Stimulated activated CD4-positive, alpha-beta T cell treated with anti-CD3 and anti-CD28 coated beads, Interleukin-12 subunit alpha, Interleukin-12 subunit beta, amount 100 ng/mL, for 4 hours (primary cell): Measurements from ENCODE around the gene ANKRD34B.
A peak's percentile ranks its signal among the peaks of the same experiment; 100 is the strongest.
"Not testable (repeated sequence)": the region's sequence is repeated elsewhere in the genome, so short reads cannot be mapped to it uniquely, and the experiment has no call there.

ENCODE experiments used
- DNase-seq: peaks from one replicate; pipeline ENCODE4 v3.0.0-alpha.2; 2020

ANKRD34B gene

DNA sequence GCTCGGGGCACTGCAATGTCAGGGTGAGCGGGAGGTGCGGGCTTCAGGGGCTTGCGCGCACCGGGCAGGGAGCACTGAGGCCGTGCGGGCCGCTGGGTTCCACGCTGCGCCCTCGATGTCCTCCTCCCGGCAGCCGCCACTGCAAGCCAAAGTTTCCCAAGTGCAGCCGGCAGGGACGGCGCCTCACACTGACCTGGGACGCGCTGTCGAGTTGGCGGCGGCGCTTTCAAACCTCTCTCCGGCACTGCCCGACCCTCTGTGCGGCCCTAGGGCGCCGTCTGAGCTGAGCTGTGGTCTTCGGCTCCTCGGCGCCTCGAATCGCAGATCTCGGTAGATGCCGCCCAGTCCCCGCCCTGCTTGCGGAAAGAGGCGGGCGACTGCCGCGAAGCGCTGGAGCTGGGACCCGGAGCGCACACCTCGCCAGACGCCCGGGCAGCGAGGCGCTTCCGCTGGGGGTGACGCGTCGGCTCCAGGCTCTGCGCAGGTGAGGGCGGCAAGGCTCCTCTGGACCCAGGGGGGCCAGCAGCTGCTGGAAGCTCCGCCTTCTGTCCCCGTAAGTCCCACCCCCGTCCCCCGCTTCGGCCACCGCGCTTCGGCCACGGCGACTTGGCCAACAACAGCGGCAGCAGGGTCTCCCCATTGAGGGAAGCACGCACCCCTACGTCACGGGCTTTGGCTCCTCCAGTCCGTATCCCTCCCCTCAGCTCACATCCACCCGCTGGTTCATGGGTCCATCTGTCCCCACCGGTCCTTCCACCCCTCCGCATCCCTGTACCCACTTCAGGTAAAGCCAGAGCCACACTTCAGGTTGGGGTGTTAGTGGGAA is at the start of gene ANKRD34B:
TSS of gene ANKRD34B (minus strand) at position 320 of the 826 bp plus-strand sequence. CDS start 10,261 bp downstream, outside the sequence.
- DNase-seq = peak; percentile 5

DNA sequence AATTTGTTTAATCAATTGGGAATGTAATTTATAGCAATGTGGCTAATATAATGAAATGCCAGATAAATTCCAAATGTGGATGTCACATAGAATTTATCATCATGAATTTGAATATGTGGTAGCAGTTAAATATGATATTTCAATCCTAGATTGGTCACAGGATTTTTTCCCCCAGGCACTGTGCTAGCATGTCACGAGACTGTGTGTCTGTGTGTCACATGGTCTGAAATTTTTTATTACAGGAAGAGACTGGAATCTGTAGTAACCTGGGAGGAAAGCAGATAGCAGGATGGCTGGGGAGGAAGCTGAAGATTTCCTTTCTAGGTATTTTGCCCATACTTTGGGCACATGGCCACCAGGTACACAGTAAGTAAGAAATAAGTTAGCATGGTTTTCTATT is 49.0 kb upstream of the ANKRD34B start:
- no peak for DNase-seq

DNA sequence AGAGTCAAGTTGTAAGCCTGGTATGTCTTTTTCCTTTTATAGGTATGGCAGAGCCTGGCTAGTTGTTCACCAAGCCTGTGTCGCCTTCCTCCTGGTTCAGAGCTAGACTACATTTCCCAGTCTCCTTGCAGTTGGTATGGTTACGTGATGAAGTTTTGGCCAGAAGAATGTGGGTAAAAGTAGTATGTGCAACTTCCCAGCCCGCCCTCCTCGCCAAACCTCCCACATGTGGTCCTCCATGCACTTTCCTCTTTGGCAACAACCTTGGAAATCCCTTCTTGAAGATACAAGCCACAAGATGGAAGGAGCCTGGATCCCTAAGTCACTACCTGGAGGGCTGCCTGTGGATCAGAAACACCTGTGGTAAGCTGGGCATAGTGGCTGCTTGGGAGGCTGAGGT is 48.4 kb upstream of the ANKRD34B start:
- no peak for DNase-seq

DNA sequence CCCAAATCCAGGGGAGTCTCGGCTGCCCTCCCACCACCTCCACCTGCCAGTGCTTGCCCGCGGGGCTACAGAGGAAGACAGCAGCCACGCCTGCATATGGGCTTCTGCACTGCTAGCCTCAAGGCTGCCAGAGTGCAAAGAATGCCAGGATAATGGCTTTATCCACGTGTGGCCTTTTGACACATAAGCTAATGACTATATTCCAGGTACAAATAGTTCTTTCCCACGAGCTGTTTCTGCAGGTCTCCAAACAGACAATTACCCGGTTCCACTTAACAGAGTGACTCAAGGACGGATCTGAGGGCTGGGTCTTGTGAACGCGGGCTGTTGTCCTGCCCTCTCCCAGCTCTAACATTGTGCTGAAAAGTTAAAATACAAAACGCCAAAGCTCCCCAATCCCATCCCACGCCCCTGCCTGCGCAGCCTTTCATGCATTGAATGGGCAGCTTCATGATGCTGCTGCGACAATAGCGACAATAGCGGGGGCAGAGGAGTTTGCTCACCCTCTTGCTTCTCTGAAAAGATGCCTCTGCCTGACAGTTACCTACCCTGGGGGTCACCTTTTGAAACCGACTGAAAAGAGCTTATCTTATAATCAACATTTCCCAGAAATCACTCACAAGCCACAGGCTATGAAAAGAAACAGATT is 45.3 kb upstream of the ANKRD34B start:
- no peak for DNase-seq

DNA sequence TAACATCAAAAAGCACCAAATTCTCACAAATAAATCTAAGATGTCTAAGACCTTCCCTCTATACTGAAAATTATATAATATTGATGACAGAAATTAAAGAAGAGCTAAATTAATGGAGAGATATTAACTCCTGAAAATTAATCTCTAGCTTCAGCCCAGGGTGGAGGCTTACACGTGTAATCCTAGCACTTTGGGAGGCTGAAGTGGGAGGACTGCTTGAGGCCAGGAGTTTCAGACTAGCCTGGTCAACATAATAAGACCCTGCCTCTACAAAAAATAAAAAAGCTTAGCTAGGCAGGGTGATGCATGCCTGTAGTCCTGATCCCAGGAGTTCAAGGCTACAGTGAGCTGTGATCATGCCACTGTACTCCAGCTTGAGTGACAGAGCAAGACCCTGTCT is 39.6 kb upstream of the ANKRD34B start:
- DNase-seq = no peak

DNA sequence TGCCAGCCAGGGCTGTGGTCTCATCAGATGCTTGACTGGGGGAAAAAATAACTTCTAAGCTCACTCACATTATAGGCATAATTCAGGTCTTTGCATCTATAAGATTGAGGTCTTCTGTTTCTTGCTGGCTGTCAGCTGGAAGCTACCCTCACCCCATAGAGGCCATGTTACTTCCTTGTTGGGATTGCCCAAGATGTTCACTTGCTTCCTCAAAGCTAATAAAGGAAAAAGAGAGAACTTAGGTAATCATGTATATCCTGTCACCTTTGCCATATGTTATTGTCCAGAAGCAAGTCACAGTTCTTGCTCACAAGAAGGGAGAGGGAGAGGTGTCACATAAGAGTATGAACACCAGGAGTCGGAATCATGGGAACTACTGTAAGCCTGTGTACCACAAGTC is 38.7 kb upstream of the ANKRD34B start:
- DNase-seq = no peak

DNA sequence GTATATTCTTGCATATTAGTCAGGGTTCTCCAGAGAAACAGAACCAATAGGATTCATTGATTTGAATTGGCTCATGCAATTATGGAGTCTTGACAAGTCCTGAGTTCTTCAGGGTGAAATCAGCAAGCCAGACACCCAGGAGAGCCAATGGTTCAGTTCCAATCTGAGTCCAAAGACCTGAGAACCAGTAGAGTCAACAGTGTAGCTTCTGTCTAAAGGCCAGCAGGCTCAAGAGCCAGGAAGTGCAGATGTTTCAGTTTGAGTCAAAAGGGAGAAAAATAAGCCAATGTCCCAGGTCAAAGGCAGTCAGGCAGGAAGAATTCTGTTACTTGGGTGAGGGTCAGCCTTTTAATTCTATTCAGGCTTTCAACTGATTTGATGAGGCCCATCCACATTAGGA is 37.8 kb upstream of the ANKRD34B start:
- no peak for DNase-seq

DNA sequence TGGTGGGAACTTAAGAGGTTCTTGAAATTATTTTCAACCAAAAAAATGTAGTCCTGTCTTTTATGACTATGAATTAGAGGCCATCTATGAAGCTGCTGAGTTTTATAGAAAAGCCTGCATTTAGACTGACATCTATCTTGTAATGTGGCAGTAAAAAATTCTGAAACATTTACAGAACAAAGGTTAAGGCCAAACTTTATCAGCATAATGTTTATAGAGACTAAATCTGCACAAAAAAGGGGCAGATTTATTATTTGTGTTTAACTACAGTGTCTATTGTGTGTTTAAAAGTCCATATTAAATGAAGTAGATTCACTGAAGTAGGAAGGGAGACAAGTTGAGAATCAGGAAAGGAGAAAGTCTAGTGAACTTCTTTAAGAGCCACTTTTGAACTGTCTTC is 37.3 kb upstream of the ANKRD34B start:
- no peak for DNase-seq

DNA sequence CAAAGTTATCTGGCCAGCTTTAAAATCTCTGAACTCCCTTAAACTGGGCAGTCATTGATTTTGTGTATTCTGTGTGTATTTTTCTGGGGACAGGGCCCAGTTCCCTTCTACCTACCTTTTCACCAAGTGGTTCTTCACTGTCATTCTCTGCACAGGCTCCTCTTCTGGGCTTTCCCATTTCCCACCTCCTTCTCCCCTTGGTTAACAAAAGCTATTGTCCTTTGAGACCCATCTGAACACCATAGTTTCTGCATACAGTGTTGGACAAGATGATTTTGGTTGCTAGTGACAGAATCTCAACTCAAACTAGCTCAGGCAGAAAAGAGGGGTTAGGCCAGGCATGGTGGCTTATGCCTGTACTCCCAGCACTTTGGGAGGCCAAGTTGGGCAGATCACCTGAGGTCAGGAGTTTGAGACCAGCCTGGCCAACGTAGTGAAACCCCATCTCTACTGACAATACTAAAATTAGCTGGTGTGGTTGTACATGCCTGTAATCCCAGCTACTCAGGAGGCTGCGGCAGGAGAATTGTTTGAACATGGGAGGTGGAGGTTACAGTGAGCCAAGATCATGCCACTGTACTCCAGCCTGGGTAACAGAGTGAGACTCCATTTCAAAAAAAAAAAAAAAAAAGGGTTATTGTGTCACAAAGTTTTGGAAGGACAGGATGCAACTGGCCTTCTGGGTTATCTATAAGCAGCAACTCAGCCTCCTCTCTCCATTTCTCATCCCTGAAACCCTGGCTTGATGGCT is 31.0 kb upstream of the ANKRD34B start:
- DNase-seq = no peak

DNA sequence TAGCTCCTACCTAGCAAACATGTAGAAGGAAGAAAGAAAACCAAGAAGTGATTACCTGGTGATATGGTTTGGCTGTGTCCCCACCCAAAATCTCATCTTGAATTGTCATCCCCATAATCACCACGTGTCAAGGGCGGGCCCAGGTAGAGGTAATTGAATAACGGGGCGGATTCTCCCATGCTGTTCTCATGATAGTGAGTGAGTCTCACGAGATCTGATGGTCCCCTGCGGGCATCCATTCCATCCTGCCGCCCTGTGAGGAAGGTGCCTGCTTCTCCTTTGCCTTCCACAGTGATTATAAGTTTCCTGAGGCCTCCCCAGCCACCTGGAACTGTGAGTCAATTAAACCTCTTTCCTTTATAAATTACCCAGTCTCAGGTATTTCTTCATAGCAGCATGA is 27.4 kb upstream of the ANKRD34B start:
- no peak for DNase-seq

DNA sequence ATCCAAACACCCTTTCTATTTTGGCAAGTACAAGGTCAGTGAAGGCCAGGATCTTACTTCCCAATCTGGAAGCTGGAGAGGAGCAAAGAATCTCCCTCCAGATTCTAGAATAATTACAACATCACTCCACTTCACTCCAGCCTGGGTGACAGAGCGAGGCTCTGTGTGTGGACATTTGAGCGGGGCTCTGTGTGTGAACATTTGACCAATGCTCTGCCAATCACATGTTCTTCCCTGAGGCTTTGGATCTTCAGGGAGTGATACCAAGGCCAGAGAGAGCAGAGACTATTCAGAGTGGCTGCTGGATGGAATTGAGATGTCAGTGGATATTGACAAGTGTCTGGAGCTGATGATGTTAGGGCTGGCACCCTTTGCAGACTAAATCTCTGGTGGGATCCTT is 24.7 kb upstream of the ANKRD34B start:
- no peak for DNase-seq

DNA sequence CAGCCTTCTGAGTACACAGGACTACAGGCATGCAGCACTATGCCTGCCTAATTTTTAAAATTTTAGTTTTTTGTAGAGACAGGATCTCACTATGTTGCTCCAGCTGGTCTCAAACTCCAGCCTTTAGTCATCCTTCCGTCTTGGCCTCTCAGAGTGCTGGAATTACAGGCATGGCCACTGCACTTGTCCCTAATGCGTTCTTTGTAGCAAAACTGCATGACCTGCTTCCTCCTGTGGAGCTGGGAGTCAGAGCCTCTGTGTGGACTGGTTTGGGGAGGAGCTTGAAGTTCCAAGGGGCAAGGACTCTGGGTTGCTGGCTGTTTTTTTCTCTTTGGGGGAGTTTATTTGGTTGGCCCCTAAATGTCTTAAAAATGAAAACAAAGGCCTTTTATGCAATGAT is 22.7 kb upstream of the ANKRD34B start:
- no peak for DNase-seq

DNA sequence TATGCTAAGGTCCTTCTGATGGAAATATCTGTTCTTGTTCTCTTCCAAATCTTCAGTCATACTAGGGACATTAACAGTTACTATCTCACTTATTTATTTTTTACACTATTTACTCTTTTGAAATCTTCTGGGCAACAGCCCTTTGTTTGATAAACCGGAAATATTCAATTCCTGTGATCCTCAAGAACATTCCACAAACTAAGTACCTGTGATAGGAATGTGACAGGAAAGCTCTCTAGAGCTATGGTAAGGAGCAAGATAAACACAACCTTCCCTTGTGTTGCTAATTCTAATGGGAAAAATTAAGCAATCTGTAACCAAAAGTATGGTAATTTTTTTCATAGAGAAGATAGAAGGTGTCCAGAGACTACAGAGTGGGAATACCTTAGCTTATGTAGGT is 22.0 kb upstream of the ANKRD34B start:
- DNase-seq = no peak

DNA sequence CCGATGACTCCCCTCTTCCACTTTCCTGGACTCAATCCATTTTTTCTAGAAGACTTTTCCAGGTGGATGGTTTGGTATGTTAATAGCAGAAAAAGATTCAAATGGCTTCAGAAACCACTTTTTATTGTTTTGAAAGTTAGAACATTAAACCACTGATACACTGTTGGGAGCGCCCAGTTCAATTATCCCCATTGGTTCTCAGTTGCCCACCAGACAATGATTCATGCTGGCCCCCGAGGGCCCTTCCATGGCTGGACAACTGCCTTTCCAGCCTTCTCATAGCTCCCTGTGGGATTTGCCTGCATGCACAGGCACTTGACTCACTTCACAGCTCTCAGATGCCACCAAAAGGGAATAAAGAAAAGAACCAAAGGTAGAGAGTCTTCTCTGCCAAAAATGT is 21.3 kb upstream of the ANKRD34B start:
- no peak for DNase-seq

DNA sequence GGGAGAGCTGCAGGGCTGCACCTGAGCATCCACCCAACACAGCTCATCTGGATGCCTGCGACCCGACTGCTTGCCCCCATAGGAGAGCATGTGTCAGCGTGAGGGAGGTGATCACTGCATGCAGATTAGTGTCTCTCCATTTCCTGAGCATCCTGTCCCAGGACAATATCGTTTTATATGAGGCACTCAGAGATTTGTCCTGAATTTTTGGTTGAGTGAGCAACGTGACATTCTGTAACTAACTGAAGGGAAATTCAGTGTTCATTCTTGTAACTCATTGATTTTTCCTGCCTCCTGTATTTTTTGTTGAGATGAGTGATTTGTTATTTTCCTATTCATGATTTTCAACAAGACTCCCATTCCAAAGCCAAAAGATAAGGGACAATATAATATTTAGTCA is 20.7 kb upstream of the ANKRD34B start:
- no peak for DNase-seq

DNA sequence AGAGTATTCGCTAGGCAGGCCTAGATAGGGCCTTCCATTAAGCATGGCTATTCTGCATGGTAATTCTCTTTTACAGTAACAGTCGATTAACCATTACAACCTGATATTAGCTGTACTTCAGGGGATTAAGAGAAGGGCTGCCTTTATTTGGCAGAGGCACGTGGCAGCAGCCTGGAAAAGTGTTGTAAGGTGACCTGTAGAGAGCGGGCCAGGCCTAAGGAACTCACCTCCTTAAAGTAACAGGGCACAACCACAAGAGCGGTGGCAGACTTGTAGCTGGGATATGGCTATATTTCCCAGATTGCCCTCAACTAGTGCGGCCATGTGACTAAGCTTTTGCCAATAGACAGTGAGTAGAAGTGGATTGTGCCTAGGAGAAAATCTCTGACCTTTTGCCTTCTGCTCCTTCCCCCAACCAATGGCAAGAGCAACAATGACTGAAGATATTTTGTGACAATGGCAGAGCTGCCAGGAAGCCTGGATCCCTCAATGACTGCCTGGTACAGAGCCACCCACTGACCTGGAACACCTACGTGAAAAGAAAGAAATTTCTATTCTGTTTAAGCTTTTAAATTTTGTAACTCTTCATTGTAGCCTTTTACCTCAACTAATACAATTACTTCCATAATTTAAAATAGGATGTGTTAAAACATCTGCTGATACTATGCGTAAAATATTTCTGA is 18.9 kb upstream of the ANKRD34B start:
- no peak for DNase-seq

DNA sequence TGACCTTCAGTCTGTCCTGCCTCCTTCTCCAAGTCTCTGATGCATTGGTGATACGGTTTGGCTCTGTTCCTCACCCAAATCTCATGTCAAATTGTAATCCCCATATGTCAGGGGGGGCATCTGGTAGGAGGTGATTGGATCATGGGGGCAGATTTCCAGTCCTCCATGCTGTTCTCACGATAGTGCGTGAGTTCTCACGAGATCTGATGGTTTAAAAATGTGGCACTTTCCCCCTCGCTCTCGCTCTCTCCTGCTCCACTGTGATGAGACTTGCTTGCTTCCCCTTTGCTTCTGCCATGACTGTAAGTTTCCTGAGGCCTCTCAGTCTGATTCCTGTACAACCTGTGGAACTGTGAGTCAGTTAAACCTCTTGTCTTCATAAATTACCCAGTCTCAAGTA is 14.7 kb upstream of the ANKRD34B start:
- DNase-seq = no peak

DNA sequence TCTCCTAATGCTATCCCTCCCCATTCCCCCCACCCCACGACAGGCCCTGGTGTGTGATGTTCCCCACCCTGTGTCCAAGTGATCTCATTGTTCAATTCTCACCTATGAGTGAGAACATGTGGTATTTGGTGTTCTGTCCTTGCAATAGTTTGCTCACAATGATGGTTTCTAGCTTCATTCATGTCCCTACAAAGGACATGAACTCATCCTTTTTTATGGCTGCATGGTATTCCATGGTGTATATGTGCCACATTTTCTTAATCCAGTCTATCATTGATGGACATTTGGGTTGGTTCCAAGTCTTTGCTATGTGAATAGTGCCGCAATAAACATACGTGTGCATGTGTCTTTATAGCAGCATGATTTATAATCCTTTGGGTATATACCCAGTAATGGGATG is 10.2 kb upstream of the ANKRD34B start:
- DNase-seq = not testable (repeated sequence)

DNA sequence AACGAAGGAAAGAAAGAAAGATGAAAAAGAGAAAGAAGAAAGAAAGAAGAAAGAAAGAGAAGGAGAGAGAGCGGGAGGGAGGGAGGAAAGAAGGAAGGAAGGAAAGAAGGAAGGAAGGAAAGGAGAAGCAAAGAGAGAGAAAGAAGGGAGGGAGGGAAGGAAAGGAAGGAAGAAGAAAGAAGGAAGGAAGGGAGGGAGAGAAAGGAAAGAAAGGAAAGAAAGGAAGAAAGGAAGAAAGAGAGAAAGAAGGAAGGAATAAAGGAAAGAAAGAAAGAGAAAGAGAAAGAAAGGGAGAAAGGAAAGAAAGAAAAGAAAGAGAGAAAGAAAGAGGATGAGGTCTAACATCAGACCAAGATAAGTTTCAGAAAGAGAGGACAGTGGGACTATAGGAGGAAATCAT is 9.0 kb upstream of the ANKRD34B start:
- DNase-seq = no peak

DNA sequence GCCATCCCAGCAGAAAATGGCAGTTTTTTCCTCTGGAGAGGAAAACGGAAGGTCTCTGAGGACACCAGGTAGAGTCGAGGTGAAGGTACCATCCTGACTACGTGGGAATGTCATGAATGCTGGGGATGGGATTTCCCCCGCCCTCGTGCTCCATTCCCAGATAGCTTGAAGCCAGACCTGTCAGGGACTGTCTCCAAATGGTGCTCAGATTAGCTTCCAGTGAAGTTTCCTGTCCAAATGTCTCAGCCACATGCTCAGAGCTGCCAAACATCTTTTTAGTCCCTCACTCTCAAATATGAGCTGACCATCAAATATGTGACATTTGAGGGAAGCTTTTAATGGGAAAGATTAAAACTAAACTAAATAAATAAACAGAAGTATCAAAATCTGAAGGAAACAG is 7.6 kb upstream of the ANKRD34B start:
- DNase-seq = no peak

DNA sequence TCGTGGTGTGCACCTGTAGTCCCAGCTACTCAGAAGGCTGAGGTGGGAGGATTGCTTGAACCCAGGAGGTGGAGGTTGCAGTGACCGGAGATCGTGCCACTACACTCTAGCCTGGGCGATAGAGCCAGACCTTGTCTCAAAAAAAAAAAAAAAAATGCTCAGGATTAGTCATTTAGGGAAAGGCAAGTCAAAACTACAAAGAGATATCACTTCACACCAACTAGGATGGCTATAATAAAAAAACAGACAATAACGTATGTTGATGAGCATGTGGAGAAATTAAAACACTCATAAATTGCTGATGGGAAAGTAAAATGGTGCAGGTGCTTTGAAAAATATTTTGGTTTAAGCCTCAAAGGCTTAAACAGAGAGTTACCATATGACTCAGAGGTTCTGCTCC is 6.3 kb upstream of the ANKRD34B start:
- no peak for DNase-seq

DNA sequence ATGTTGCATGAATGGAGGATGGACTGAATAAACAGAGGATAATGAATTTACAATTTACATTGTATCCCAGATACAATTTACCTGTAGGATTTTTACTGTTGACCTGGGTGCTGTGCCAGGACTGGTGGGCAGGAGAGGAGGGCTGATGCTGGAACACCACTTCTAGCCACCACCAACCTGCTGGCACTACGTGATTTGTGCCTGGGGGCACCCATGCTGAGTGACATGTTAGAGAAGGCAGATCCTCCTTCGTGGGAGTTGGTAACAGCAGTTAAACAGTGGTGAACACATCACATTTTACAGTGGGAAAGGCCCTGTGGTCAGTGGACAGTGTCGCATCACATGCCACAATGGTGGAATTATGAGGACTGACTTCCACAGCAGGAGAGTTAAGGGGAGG is 3.0 kb upstream of the ANKRD34B start:
- DNase-seq = no peak
